ENCODE results near the gene ATP6V1D.
"Not testable (repeated sequence)": the region's sequence is repeated elsewhere in the genome, so short reads cannot be mapped to it uniquely, and the experiment has no call there.

ATP6V1D gene

GRCh38 chr14:67365476-67365875, 5.9 kb upstream of the ATP6V1D start:
- DNase-seq: no peak

- no peak for DNase-seq
Observed at GRCh38 chr14:67360470-67361206, 1.0 kb upstream of the ATP6V1D start.

- DNase-seq: no peak
Observed at GRCh38 chr14:67358924-67359774, 455 bp downstream of the ATP6V1D start.

DNA sequence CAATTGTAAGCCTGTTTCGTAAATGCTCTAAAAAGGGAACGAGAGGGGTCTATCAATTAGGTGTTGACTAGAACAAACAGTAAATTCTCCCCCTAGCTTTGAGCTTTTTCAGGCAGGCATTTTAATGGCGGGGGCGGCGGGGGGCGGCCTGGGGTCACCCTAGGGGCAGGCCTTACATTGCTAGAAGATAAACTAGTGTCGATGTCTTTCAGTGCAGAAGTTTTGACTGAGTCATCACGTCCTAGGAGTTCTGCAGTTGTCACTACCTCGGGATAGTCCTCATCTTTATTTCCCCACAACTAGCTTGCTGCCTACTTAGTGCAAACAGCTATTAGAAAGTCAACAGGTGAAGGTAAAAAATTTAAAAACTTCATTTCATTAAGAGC, 1.6 kb downstream of the ATP6V1D start:
- no peak for DNase-seq

DNA sequence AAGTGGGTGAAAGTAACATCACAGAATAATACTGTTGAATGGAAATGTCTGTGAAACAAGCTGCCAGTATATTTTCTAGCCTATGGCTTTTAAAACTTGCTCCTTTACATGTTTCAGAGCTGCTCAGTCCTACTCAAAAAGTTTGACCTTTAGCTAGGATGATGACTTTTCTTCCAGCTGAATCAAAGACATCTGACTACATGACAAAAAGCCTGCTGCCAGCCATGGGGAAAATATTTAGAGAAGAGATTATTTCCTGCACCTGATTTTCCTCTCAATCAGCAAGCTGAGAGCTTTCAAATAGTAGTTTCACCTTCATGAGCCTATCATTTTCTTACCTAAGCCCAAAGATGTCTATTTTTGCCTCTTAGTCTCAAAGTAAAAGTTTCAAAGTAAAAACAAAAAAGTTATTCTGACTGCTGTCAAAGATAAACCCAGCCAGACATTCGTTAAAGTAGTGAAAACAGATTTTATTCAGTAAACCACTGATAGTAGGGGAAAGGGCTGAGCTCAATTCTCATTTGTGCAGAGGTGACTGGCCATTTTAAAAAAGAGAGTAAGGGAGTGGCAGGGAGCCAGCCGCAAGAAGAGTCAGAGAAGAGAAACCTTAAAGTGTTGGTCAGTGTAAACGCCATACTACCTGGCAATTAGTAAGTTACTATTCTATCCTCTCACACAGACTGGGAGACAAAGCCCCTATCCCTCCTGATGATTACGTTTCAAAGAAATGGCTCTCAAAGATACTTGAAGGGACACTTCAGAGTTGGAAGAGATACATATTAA, 2.2 kb downstream of the ATP6V1D start:
- DNase-seq: no peak

DNA sequence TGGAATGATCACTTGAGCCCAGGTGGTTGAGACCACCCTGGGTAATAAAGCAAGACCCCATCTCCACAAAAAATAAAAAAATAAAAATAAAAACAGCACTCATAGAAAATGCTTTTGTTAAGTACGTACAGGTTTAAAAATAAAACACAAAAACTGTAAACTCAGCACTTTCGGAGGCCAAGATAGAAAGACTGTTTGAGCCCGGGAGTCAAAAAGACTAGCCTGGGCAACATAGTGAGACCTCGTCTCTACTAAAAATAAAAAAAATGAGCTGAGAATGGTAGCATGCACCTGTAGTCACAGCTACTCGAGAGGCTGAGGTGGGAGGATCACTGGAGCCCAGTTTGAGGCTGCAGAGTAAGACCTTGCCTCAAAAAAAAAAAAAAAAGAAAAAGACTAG, 7.5 kb downstream of the ATP6V1D start:
- DNase-seq: no peak

DNA sequence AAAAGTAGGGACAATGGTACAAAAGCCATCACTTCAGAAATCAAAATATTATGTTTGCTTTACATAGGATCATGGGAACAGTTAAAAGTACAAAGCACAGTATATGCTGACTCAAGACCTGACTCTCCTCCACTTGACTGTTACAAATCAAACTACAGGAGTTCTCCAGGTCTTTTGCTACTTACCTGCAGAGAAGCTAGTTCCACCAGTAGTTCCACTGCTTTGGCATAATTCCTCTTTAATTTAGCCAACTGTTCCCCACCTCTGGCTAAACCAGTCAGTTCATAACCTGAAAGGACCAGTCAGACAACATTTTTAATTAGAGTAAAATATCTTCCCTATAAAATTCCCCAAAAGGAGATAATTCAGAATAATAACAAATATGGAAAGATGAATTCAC, 14.0 kb downstream of the ATP6V1D start:
- DNase-seq: no peak

DNA sequence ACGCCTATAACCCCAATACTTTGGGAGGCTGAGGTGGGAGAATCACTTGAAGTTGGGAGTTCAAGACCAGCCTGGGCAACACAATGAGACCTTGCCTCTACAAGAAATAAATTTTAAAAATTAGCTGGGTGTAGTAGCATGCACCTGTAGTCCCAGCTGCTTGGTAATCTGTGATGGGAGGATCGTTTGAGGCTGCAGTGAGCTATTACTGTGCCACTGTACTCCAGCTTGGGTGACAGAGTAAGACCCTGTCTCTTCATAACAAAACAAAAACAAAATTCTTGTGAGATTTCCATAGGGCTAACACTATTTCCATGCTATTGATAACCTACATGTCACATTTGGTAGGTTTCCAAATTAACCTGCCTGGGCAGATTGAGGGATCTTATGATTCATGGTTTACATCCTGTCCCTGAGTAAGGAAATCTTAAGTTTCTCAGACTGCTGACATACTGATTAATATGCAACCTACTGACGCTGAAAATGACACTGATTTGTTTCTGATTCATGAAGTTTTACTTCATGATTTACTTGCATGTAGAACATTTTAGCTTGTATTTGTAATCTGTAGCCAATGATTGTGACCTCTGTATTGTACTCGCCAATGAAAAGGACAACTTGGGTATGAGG, 15.9 kb downstream of the ATP6V1D start:
- no peak for DNase-seq

DNA sequence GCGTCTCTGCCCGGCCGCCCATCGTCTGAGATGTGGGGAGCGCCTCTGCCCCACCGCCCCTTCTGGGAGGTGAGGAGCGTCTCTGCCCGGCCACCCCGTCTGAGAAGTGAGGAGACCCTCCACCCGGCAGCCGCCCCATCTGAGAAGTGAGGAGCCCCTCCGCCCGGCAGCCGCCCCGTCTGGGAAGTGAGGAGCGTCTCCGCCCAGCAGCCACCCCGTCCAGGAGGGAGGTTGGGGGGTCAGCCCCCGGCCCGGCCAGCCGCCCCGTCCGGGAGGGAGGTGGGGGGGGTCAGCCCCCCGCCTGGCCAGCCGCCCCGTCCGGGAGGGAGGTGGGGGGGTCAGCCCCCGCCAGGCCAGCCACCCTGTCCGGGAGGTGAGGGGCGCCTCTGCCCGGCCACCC, 18.4 kb downstream of the ATP6V1D start:
- DNase-seq: not testable (repeated sequence)

- no peak for DNase-seq
Observed at GRCh38 chr14:67335781-67336180, 23.8 kb downstream of the ATP6V1D start.

GRCh38 chr14:67332468-67332867, 27.1 kb downstream of the ATP6V1D start:
- no peak for DNase-seq

GRCh38 chr14:67331368-67332125, 28.1 kb downstream of the ATP6V1D start:
- no peak for DNase-seq

DNA sequence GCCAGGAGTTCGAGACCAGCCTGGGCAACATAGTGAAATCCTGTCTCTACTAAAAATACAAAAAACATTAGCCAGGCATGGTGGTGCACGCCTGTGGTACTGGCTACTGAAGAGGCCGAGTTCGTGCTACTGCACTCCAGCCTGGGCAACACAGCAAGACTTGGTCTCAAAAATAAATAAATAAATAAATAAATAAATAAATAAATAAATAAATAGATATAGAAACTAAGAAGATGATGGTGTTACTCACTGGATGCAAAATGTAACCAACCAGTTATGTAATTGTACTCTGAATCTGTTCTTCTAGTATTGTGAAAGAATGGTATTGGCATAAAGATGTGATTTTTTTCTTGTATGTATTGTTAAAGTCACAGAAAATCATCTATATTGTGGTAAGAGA, 29.9 kb downstream of the ATP6V1D start:
- DNase-seq: not testable (repeated sequence)

DNA sequence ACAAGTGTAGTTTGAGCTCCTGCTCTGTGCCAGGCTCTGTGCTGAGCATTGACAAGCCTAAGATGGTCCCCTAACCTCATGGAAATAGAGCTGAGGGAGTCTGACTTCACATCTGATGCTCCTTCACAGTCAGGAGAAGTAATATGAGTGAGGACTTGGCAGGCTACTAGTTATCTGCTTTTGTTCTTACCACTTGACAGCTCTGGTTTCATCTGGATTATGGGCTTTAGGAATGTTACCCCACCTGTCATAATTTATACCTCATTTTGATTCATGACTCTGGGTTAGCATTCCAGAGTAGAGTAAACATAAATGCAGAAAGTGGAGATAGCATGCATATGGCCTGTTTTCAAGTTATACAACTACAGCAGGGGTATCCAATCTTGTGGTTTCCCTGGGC, 40.5 kb downstream of the ATP6V1D start:
- DNase-seq: no peak

- DNase-seq: no peak
Observed at GRCh38 chr14:67317822-67318221, 41.8 kb downstream of the ATP6V1D start.

DNA sequence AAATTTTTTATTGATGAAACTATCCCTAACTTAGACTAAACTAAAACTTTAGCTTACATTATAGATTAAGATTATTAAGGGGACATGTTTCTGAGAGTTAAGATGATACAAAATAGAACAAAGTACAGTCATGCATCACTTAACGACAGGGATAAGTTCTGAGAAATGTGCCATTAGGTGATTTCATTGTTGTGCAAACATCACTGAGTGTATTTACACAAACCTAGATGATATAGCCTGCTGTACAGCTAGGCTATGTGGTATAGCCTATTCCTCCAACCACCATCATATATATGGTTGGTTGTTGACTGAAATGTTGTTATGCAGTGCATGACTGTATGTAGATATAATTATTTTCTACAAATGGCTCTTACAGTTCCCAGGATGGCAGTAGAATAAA, 46.5 kb downstream of the ATP6V1D start:
- DNase-seq: no peak

DNA sequence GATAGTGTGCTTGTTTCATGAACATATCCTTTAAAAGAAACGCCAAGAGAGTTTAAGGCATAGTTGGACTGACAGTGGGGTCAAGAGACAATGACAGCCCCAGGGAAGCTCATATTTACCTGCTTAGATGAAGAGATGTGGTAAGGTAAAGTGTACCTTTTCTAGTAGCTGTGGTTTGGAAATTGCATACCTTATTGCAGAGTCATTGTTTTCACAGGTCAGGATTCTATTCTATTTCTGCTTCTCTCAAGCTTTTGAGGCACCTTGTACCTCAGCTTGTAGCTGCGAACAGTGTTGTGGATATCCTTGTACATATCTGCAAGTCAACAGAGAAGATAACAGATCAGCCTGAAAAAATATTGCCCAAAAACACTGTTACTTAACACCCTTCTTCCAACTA, 47.7 kb downstream of the ATP6V1D start:
- DNase-seq: no peak
